Measurements from ENCODE around the gene RUNX2. TPM values are rescaled to one million over a fixed set of nuclear protein-coding genes. Genes with fewer than 3 reads are reported as not detected.

RUNX2 gene
- total and polyA plus RNA-seq, 9 of the 15 experiments (the other 6 are each of a cell fraction or from before 2014, with no cell fraction given): 0.29 to 1.00 (median 0.43) TPM

DNA sequence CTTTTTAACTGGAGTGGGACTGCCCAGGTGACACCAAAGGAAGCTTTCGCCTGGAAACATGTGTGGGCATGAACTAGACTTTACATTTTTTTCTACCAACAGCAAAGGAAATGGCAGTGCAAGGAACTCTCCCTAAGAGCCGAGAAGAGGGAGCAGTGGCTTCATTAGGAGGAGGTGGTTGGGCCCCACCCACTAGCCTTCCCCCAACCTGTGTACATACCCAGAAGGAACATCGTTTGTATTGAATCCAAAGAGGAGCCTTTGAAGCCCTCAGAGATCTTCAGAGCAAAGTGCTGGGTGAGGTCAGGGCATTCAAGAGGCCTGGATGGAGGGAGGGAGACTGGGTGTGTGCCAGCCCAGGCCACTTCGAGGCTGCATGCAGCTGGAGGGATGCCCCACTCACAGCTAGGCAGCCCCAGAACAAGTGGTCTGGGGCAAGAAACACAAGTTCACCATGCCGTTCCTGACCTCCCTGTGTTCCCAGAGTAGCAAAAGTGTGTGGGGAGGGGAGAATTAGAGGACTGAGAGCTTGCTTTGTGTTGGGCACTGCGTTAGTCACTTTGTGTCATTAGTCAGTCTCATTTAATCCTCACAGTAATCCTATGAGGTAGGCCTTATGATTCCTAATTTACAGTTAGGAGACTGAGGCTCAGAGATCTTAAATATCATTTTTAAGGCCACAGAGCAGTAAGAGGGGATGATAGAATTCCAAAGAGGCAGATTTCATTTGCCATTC, 241.2 kb downstream of the RUNX2 start:
- no TSS peak for BruUV-seq (replicated peaks)
- Histone ChIP-seq H3K4me2 (ENCODE audit: insufficient read depth, low read length) (no peak overlapping the region), H3K9me3 (replicated peaks; ENCODE audit: control insufficient read depth, insufficient read depth, low read depth, low read length) (no peaks in the 10 kb centered on the region), H2AFZ (ENCODE audit: low read depth, low read length) (no peak overlapping the region), H3K27me3 (ENCODE audit: control insufficient read depth in 2 of 2, insufficient read depth in 2 of 2, low read length in 2 of 2) (peaks cover 5 to 35% of the 10 kb centered on the region in 2 experiments), H4K20me1 (replicated peaks; ENCODE audit: control insufficient read depth, insufficient read depth, low read length) (no peaks in the 10 kb centered on the region), H3K36me3 (ENCODE audit: control insufficient read depth, insufficient read depth, low read length) (no peaks in the 10 kb centered on the region), H3K9ac (ENCODE audit: insufficient read depth in 1 of 2, low read depth in 2 of 2, low read length in 2 of 2) (no peak overlapping the region), H3K9me1 (ENCODE audit: control insufficient read depth, insufficient read depth, low read length) (no peaks in the 10 kb centered on the region), H3K79me2 (ENCODE audit: control insufficient read depth, insufficient read depth, low read length) (no peaks in the 10 kb centered on the region), H3K4me3 (no peak overlapping the region), H3K4me1 (replicated peaks in 1 of 2; ENCODE audit: control insufficient read depth in 2 of 2, insufficient read depth in 2 of 2, low read length in 2 of 2) (no peaks in the 10 kb centered on the region), H3K27ac (ENCODE audit: extremely low read depth, low read depth, low read length) (no peak overlapping the region)
- ATAC-seq (no peak), FAIRE-seq (no peak), DNase-seq (ENCODE audit: extremely low read depth in 1 of 4, low spot score in 3 of 4) (no peak)
- 8% methylated on average over 6 of the region's 6 CpGs for WGBS (ENCODE audit: insufficient coverage, low coverage, missing lambda C conversion rate)
- in situ Hi-C loops (cut with MboI) (no loop called here), intact Hi-C loops (cut with micrococcal nuclease) (no loop called here)
- TF ChIP-seq SRSF1 (IDR thresholded peaks at IDR 0.05; ENCODE audit: low read depth, low read length): no peak
- TF ChIP-seq PHF20 (IDR thresholded peaks at IDR 0.05; ENCODE audit: partially characterized antibody): no peak
- no peak for TF ChIP-seq POLR3G (IDR thresholded peaks at IDR 0.05; ENCODE audit: extremely low read depth, insufficient read length, insufficient replicate concordance)
- no peak for TF ChIP-seq TSC22D4 (tag; IDR thresholded peaks at IDR 0.05)
- TF ChIP-seq BMI1 (IDR thresholded peaks at IDR 0.05; ENCODE audit: low read length): no peak
- TF ChIP-seq ARNT (IDR thresholded peaks at IDR 0.05): no peak
- TF ChIP-seq ZEB2 (IDR thresholded peaks at IDR 0.05): no peak
- TF ChIP-seq U2AF1 (optimal IDR thresholded peaks at IDR 0.05; ENCODE audit: low read depth, low read length): no peak
- no peak for TF ChIP-seq ZNF586 (CRISPR knock-in tag; conservative IDR thresholded peaks at IDR 0.05)
- TF ChIP-seq ZNF311 (CRISPR knock-in tag; IDR thresholded peaks at IDR 0.05): no peak
- TF ChIP-seq KHSRP (IDR thresholded peaks at IDR 0.05): no peak
- no peak for TF ChIP-seq ZNF143 (CRISPR knock-in tag; IDR thresholded peaks at IDR 0.05)
- no peak for TF ChIP-seq ZNF121 (CRISPR knock-in tag; conservative IDR thresholded peaks at IDR 0.05)
- TF ChIP-seq ETS2 (tag; IDR thresholded peaks at IDR 0.05; ENCODE audit: borderline replicate concordance, poor library complexity, severe bottlenecking): no peak
- ChIA-PET CTCF (ENCODE audit: low intra/inter-chr PET ratio) (no interaction called here), POLR2A (no interaction called here)

Measured in K562 (cell line).